ENCODE data around the gene NAA38.
"Not testable (repeated sequence)": the region's sequence is repeated elsewhere in the genome, so short reads cannot be mapped to it uniquely, and the experiment has no call there.

NAA38 gene

DNA sequence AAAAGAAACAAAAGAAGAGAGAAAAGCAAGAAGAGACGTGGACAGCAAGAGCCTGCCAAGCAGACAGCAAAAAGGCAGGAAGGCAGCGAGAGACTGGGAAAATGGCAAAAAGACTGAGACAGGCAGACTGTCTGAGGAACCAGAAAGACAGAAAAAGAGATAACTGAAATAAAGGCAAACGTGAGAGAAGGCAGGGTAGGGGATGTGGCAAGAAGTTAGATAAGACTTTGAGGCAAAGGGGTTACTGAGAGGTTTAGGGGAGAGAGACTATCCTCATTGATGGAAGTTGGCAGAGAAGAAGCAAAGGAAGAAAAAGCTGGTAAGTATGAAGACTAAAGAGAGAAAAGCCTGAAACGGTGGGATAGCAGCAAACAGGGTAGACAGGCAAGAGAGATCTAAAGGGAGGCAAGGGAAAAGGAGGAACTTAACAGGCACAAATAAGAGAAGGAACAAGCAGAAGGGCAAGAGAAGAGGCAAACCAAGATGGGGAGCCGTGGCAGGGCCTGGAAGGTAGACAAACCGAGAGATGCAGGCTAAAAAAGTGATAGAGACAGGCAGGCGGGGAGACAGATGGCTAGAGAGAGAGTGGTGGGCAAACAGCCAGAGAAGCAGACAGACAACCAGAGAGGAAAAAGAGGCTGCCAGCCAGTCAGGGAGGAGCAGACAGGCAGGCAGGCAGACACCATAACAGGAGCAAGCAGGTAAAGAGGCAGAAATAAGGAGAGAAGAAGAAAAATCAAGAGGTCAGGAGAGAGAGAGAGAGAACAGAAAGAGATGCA, 24.1 kb upstream of the NAA38 start:
- DNase-seq: no peak

DNA sequence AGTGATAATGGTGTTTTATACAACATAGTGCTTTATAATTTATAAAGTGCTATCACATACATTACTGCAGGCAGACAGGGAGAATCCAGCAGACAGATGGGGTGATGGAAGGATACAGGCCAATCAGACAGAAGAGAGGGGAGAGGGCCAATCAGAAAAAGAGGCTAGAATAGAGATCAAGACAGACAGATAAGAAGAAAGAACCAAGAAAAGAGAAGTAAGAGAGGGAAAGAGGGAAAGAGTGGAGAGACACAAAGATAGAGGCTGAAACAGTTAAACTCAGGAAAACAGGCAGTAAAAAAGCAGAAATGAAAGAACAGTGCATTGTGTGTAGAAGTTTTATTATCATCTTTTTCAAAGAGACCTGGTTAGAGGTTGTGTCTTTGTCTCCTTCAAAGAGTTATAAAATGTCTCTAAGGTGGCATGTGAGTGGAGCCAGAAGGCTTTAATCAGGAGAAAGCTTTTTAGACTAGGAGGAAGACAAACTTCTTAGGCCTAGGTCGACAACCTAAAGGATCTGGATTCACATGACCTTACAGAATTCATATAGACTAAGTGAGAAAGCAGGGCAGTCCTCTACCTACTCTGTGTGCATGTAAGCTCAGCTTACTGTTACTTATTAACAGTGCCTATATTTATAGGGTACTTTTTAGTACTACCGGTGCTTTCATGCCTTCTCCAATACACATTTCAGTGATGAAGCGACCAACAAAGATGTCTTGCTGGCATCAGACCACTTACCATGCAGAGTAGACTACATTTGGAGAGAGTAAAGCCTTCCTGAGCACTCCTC, 22.9 kb upstream of the NAA38 start:
- no peak for DNase-seq

DNA sequence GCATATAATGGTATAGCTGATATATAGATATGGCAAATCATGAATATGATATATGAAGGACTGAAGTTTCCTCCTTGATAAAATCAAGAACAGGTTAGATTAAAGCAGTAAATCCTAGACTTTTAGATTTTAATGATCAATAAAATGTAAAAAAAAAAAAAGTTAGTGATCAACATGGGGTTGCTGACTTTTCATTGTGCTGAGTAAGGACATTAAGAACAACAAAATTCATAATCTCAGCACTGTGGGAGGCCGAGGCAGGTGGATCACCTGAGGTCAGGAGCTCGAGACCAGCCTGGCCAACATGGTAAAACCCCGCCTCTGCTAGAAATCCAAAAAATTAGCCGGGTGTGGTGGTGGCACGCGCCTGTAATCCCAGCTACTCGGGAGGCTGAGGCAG, 20.9 kb upstream of the NAA38 start:
- no peak for DNase-seq

DNA sequence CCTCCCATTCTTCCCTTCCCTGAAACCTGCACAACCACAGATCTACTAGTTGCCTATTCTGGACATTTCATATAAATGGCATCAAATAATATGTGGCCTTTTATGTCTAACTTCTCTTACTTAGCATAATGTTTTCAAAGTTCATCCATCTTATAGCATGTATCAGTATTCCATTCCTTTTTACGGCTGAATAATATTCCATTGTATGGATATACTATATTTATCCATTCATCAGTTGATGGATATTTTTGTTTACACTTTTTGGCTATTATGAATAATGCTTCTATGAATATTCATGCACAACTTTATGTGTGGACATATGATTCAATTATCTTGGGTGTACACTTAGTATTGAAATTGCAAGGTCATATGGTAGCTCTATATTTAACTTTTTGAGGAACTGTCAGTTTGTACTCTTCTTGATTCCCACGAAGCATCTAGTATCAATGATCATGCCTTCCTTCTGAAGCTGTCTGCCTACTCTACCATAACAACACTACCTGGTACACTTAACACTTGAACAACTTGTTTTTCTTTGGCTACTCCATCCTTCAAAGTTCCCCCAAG, 18.5 kb upstream of the NAA38 start:
- no peak for DNase-seq

DNA sequence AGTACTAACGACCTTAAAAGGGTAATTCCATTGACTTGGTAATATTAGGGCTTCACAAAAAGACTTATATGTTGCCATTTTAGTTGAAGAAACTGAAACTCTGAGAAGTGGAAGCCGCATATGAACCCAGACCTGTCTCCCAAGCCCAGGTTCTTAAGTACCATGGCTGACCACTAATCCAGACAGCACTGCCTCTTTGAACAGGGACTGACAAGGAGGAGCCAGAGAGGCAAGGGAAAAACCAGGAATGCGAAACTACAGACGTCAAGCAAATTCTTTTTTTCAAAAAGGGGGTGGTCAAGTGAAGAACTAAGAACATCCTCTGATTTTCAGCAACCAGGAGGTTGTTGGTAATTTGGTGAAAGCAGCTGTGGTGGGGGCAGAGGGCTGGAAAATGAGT, 15.7 kb upstream of the NAA38 start:
- no peak for DNase-seq

DNA sequence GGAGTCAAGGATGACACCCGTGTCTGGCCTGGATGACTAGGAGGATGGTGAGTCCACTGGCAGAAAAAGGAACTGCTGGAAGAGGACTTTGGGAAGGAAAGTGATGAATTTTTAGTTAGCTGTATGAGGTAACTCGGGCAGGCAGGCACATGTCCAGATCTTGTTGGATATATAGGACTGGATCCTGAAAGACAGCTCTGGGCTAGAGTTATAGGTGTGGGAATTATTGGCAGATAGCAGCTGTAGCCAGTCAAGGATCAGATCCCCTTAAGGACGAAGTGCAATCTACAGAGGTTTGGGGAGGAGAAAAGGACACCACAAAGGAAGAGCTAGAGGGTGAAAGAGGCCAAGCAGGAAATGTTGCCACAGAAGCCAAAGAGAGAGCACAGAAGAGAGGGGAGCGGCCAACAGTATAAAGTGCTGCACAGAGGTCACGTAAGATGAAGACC, 10.5 kb upstream of the NAA38 start:
- DNase-seq: no peak

DNA sequence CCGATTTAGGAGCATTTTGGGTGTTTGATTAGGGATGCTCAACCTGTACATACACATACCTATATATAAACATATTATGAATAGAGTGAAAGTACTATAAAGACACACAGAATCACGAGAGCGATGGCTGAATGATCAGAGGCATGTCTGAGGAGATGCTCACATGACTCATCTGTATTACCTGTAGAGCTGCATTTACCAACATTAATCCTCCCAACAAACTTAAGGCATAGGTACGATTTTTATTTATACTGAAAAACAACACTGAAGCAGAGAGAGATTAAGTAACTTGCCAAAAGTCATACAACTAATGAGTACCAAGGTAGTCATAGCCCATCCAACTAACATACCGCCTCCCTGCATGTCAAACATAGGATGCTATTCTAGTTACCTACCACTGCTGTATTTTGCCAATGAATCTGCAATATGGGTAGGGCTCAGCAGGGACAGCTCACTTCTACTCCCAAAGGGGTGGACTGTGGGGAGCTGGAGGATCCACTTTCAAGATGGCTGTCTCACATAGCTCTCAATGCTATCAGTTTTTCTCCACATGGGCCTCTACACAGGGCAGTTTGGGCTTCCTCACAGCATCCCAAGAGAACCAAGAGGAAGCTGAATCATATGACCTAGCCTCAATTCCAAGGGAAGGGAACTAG, 7.8 kb upstream of the NAA38 start:
- DNase-seq: no peak

DNA sequence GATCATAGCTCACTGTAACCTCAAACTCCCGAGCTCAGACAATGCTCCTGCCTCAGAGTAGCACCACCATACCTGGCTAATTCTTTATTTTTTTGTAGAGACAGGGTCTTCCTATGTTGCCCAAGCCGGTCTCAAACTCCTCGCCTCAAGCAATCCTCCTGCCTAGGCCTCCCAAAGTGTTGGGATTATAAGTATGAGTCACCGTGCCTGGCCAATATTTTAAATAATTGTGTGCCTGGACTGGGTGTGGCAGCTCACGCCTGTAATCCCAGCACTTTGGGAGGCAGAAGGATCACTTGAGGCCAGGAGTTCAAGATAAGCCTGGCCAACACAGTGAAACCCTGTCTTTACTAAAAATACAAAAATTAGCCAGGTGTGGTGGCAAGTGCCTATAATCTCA, 7.0 kb upstream of the NAA38 start:
- not testable (repeated sequence) for DNase-seq

DNA sequence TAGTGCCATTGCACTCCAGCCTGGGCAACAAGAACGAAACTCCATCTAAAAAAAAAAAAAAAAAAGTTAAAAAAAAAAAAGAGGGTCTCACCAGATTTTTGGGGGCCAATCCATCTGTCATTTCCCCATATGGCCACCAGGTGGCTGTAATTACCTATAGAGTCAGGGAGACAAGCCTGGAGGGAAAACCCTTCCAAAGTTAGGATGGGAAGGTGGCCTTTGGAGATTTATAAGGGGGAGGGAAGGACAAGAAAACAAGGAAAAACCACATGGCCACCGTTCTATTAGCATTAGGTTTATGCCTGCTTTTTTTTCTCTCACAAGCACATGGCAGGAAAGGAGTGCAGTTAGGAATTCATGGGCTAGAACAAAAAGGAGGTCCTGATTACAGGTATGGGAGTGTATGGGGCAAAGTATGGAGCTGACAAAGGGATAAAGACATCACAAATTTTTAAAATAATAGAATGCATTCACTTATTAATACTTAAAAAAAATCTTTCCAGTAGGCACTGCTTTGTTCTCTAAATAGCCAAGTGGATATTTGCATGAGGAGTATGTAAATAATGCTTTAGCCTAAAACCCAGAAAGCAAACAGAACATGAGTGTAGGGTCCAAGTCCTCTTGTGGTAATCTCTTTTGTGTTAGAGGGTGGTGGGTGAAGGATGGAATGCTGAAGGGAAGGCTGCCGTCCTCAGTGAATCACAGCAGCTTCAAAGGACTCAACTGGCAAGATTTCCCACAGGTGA, 5.5 kb upstream of the NAA38 start:
- no peak for DNase-seq

DNA sequence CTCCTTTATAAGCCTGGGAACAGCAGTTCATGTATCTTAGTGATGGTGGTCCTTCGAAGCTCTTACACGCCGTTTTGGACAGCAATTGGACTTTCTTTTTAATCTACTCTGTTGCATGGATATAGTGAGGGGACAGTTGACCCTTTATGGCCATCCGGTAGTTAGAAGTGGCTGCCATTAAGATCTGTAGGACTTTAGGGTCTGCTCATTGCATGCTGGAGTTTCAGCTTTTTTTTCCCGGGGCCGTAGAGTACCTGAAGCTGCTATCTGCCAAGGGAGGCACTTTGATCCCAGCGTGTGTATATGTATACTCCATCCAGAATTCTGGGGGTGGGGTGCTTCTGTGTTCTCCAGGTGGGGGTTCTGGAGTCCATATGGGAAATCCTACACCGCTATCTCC, 1.7 kb upstream of the NAA38 start:
- no peak for DNase-seq

DNA sequence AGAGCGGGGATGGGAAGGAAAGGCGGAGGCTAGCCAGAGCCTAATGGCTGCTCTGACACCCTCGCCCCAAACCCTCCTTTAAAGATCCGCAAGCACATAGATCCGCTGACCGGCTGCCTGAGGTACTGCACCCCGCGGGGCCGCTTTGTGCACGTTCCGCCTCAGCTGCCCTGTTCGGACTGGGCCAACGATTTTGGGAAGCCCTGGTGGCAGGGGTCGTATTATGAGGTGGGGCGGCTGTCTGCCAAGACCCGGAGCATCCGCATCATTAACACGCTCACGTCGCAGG, 1.1 kb upstream of the NAA38 start:
- DNase-seq: no peak

DNA sequence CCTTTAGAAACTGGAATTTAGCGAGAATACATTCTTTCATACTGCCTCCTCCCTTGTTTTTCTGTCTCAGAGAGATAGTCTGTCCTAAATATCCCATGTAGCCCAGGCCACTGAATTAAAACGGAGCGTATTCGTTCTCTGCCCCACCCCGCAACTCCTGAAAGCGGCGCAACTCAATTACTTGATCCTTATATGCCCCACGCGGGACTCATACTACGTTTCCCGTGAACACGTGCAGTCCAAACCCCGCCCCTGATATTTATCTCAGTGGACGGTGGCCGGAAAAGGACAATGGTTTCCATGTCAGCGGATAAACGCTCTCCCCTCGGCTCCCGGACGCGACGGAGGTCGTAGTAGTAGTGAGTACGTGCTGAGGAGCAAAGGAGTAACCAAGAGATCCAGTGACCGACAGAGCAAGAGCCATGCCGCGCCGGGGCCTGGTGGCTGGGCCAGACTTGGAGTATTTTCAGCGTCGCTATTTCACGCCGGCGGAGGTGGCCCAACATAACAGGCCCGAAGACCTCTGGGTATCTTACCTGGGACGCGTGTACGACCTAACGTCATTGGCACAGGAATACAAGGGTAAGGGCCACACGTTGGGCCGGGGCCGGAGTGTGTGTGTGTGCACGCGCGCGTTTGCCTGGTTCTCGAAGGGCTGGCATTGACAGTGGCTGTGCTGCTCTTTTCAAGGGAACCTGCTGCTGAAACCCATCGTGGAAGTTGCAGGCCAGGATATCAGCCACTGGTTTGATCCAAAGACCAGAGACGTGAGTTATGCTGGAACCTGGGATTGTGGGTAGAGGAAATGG, 558 bp upstream of the NAA38 start, which contains the start of gene CYB5D1:
Gene CYB5D1, plus strand, starts transcription at position 291 of the 809 bp plus-strand sequence. Its CDS starts 132 bp downstream, at position 423.
- peak; percentile 80 for DNase-seq

DNA sequence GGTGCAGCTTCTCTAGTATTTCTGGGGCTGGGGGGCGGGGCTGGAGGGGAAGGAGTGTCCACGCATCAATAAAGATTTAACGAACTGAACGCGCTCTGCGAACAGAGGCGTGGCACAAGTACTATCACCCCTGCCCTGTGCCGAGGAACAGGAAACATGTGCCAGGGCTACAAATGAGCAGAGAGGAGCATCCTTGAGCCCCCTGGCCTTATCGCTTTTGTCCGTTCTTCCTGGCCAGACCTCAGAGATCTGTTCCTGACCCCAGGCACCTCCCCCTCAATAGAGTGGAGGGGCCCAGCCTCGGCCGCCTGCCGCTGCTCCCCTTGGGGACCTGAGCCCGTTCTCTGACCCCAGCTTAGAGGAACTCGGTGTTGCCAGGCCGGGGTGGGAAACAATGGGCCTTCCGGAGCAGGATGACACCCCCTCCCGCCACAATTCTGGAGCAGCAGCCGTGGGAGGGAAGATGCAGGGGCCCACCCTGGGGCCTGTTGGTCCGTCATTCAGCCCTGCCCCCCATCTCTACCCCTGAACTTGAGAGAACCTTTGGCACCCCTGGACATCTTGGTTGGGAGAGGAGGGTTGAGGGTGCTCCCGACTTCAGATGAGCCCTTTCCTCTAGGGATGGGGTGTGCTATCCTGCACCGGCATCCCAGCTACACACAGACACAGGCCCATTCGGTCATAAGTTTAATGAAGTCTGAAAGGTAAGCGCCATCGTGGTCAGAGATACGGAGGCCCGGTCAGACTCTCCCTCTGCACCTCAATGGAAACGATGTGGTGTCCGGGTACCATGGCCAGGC, 1.1 kb downstream of the NAA38 start:
- DNase-seq: no peak

DNA sequence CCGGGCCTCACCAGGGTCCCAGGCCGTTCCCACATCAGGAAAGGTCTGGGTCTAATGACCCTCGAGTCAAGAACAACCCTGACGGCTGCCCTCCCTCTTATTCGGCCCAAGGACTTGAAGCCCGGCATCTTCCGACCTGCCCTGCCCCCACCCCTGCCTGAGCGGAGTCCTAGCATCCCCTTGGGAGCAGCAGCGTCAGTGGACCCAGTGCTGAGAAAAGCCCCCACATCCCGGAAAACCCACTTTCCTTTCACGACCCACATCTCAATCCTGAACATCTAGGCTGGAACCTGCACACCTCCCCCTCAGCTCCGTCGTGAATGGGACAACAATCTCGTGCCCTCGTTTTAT, 1.7 kb downstream of the NAA38 start:
- DNase-seq: no peak

DNA sequence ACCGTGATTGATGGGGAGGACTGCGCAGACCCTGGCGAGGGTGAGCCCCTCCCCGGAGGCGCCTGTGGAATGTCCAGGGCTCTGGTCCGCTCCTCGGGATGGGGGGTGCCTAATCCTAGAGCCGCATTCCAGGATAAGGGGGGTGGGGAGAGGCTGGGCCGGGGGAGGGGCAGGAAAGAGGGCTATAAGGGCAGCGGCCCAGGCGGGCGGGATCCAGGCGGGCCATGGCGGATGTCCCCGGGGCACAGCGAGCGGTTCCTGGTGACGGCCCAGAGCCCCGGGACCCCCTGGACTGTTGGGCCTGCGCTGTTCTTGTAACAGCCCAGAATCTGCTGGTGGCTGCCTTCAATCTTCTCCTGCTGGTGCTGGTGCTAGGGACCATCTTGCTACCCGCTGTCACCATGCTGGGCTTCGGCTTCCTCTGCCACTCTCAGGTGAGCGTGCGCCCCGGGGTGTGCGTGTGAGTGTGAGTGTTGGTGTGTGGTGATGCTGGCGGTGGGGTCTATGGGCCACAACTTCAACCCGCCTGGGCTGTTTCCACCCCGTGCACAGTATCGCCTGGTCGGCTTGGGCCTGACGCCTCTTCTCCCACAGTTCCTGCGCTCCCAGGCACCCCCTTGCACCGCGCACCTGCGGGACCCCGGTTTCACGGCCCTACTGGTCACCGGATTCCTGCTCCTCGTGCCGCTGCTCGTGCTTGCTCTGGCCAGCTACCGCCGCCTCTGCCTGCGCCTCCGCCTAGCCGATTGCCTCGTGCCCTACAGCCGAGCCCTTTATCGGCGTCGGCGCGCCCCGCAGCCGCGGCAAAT, 2.3 kb downstream of the NAA38 start, which contains the start of gene TMEM88:
Gene TMEM88, plus strand, starts transcription at position 216 of the 809 bp plus-strand sequence. Its CDS starts 9 bp downstream, at position 225.
- DNase-seq: no peak

DNA sequence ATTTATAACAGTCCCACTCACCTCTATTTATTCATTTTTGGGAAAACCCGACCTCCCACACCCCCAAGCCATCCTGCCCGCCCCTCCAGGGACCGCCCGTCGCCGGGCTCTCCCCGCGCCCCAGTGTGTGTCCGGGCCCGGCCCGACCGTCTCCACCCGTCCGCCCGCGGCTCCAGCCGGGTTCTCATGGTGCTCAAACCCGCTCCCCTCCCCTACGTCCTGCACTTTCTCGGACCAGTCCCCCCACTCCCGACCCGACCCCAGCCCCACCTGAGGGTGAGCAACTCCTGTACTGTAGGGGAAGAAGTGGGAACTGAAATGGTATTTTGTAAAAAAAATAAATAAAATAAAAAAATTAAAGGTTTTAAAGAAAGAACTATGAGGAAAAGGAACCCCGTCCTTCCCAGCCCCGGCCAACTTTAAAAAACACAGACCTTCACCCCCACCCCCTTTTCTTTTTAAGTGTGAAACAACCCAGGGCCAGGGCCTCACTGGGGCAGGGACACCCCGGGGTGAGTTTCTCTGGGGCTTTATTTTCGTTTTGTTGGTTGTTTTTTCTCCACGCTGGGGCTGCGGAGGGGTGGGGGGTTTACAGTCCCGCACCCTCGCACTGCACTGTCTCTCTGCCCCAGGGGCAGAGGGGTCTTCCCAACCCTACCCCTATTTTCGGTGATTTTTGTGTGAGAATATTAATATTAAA, 3.1 kb downstream of the NAA38 start:
- no peak for DNase-seq

DNA sequence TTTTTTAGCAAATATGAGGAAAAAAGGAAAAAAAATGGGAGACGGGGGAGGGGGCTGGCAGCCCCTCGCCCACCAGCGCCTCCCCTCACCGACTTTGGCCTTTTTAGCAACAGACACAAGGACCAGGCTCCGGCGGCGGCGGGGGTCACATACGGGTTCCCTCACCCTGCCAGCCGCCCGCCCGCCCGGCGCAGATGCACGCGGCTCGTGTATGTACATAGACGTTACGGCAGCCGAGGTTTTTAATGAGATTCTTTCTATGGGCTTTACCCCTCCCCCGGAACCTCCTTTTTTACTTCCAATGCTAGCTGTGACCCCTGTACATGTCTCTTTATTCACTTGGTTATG, 3.7 kb downstream of the NAA38 start:
- no peak for DNase-seq

DNA sequence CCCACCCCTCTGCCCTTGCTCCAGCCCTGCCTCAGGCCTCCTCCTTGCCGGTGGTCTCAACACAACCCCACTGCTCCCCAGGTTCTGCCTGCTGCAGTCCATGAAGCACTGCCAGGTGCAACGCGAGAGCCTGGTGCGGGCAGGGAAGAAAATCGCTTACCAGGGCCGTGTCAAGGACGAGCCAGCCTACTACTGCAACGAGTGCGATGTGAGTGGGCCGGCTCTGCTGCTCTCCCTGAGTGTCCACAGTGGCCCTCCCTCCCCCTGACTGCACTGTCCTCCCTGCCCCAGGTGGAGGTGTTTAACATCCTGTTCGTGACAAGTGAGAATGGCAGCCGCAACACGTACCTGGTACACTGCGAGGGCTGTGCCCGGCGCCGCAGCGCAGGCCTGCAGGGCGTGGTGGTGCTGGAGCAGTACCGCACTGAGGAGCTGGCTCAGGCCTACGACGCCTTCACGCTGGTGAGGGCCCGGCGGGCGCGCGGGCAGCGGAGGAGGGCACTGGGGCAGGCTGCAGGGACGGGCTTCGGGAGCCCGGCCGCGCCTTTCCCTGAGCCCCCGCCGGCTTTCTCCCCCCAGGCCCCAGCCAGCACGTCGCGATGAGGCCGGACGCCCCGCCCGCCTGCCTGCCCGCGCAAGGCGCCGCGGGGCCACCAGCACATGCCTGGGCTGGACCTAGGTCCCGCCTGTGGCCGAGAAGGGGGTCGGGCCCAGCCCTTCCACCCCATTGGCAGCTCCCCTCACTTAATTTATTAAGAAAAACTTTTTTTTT, 4.3 kb downstream of the NAA38 start:
- DNase-seq: no peak

DNA sequence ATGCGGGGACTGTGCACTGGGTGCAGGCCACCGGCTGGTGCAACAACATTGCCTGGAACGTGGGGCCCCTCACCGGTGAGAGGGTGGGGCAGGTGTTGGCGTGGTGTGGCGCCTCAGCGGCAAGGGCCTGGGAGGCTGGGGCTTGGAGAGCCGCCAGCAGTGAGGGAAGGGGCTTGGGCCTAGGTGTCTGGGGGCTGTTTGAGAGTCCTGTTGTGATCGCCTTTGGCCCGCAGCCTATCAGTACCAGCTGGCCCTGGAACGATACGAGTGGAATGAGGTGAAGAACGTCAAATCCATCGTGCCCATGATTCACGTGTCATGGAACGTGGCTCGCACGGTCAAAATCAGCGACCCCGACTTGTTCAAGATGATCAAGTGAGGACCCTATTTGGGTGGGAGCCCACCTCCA, 5.1 kb downstream of the NAA38 start:
- DNase-seq: no peak
